ENCODE measurements around the gene SND1. TPM values are rescaled to one million over a fixed set of nuclear protein-coding genes. Genes with fewer than 3 reads are reported as not detected.

The SND1 gene
- total RNA-seq, 1 experiment from 2014 or later, result 139 TPM

- Histone ChIP-seq H3K9me3 (ENCODE audit: low read length) (no peaks in the 10 kb centered on the region), H3K36me3 (ENCODE audit: low read depth, low read length) (peaks cover 14% of the 10 kb centered on the region; the same call in 1 of the 2 replicates), H2AFZ (ENCODE audit: low read length) (no peak overlapping the region), H3F3A (ENCODE audit: low read length, unreplicated experiment) (peaks cover 13% of the 10 kb centered on the region), H4K20me1 (ENCODE audit: low read length) (peaks cover 14% of the 10 kb centered on the region), H3K27me3 (ENCODE audit: low read length) (no peaks in the 10 kb centered on the region), H3K4me3 (ENCODE audit: low read length) (peak overlapping the region; percentile 54), H3K27ac (ENCODE audit: low read length) (peak overlapping the region; percentile 88), H3K79me2 (ENCODE audit: low read length) (peaks cover 93% of the 10 kb centered on the region), H3K9me2 (replicated peaks; ENCODE audit: low read length) (no peaks in the 10 kb centered on the region), H3K9ac (ENCODE audit: low read length) (peak overlapping the region; percentile 36), H3K4me1 (ENCODE audit: insufficient read depth, low read length) (peaks cover 39% of the 10 kb centered on the region), H3K4me2 (ENCODE audit: low read length) (peak overlapping the region; percentile 78)
- DNase-seq (peak; percentile 88), ATAC-seq (peak; percentile 93)
- TF ChIP-seq CTCF (conservative IDR thresholded peaks at IDR 0.05; ENCODE audit: low read depth, low read length), result no peak
- TF ChIP-seq EZH2 (IDR thresholded peaks at IDR 0.05; ENCODE audit: low read length, unreplicated experiment), result no peak
- no peak for TF ChIP-seq EZH2phosphoT487 (IDR thresholded peaks at IDR 0.05; ENCODE audit: borderline replicate concordance, low read length)
- ChIA-PET CTCF (interaction anchor here (1.2 kb wide), 1 partner anchor 40 kb away, joined by 10 read pairs; no protein-coding TSS in a partner anchor), POLR2A (ENCODE audit: unreplicated experiment) (interaction anchor here (0.6 kb wide), 1 partner anchor 82 kb away, joined by 4 read pairs; the partner anchor contains the start of gene GCC1)
- intact Hi-C loops (cut with micrococcal nuclease), result loop anchor here (5.0 kb wide), 1 partner anchor 80 kb away; the partner anchor contains the start of genes ARF5 and GCC1
- no TSS peak for BruUV-seq (replicated peaks)
These were observed 15.2 kb downstream of the SND1 start for GRCh38 chr7:127667017-127667670.

GRCh38 chr7:127667759-127668530 lies 16.0 kb downstream of the SND1 start:
- ATAC-seq, result no peak
- Histone ChIP-seq H3K9ac (ENCODE audit: low read length) (peak overlapping the region; percentile 30), H3K4me2 (ENCODE audit: low read length) (peak overlapping the region; percentile 78), H3K27ac (ENCODE audit: low read length) (peak overlapping the region; percentile 88), H3K9me3 (ENCODE audit: low read length) (no peaks in the 10 kb centered on the region), H4K20me1 (ENCODE audit: low read length) (peaks cover 14% of the 10 kb centered on the region), H3K4me3 (ENCODE audit: low read length) (peak overlapping the region; percentile 54), H3K36me3 (ENCODE audit: low read depth, low read length) (peaks cover 14% of the 10 kb centered on the region; the same call in 1 of the 2 replicates), H2AFZ (ENCODE audit: low read length) (no peak overlapping the region), H3K9me2 (replicated peaks; ENCODE audit: low read length) (no peaks in the 10 kb centered on the region), H3K4me1 (ENCODE audit: insufficient read depth, low read length) (peaks cover 39% of the 10 kb centered on the region), H3K79me2 (ENCODE audit: low read length) (peaks cover 91% of the 10 kb centered on the region), H3K27me3 (ENCODE audit: low read length) (no peaks in the 10 kb centered on the region), H3F3A (ENCODE audit: low read length, unreplicated experiment) (peaks cover 13% of the 10 kb centered on the region)
- no peak for DNase-seq
- intact Hi-C loops (cut with micrococcal nuclease), result loop anchor here (5.0 kb wide), 1 partner anchor 81 kb away; the partner anchor contains the start of genes ARF5 and GCC1
- TF ChIP-seq EZH2 (IDR thresholded peaks at IDR 0.05; ENCODE audit: low read length, unreplicated experiment), result no peak
- no peak for TF ChIP-seq CTCF (conservative IDR thresholded peaks at IDR 0.05; ENCODE audit: low read depth, low read length)
- BruUV-seq (replicated peaks), result no TSS peak
- ChIA-PET POLR2A (ENCODE audit: unreplicated experiment) (no interaction called here), CTCF (no interaction called here)

Measured in PC-3 (cell line).